Ramos (cell line): ENCODE data around the gene NSL1.

Experiments
- in situ Hi-C: fragments of 300-500 bp; cut with MboI; formaldehyde crosslinking; loops from one replicate; pipeline ENCODE4 v1.14.3; 2022; ENCODE audit warnings: low sequenced_read_pairs; ENCODE audit not compliant: unreplicated experiment

The NSL1 gene

DNA sequence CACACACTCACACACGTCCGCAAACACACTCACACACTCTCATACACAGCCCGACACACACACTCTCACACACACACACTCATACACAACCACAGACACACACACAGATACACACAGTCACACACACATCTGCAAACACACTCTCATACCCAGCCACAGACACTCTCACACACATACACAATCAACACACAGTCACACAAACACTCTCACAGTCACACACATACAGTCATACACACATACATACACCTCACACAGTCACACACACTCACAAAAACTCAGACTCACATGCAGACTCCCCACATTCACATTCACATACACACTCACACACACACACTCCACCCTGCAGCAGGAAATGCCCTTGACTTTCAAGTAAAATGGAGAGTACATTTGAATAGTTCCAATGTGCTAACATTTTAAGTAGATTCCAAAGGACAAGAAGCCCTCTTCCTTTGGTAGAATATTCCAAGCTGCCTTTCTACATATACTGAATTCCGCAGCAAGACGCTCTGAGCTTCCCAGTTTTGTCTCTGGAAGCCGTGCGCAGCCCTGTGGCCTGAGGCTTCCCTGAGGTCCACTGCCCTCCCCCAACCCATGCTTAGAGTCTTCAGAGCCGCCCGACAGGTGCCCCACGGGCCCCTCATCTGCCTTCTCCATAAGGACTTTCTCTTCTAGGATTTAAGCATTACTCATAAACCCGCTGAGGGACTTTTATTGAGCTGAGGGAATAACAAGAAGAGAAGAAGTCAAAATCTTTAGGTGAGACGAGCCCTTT, 101.6 kb downstream of the NSL1 start:
- in situ Hi-C loops: no loop called here

DNA sequence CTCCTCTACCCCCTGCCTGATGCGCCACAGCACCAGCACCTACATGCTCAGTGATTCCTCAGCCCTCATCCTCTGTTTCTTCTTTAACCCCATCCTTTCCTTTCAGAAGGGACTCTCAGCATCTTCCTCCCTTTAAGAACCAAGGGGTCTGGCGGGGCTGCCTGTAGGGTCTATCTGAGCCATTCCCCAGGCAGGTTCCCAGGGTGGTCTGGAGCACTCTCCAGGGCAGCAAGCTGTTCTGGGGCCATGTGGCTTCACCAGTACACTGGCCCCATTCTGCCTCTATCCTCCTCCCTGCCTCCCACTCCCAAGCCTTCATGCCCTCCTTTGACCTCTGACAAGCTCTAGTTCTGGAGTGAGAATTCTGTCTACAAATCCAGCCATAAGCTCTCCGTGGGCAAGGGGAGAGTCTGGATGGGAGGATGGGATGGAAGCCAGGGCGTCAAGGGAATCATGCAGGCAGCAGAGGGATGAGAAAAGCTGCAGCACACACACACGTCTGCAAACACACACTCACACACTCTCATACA, 102.3 kb downstream of the NSL1 start:
- in situ Hi-C loops: no loop called here

DNA sequence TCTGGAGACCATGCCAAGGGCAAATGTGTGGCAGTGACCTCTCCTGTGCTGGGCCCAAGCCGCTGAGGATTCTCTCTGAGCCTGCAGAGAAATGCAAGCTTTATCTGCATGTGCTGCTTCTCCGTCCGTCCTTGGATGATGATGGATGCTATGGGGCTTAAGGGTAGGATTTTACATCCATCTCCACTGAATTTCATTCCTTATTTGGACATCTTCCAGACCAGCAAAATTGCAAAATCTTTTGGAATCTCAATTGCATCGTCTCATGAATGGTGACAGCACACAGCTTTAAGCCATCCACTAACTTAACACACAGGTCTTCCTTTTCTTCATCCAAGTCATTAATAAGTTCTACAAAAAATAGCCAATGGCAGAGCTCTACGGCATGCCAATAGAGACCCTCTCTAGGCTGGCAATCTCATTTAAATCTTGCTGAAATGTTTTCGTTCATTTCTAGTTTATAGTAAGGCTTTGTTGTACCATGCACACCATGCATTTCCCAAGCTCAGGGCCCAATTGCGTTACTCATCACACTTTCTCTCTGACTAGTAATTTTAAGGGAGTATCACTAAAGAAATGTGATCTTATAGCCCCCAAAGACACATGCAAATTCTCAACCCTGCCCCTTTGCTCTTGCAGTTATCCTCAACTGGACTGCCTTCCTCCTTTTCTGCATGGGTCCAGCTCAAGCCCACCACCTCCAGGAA, 103.1 kb downstream of the NSL1 start:
- in situ Hi-C loops: no loop called here

DNA sequence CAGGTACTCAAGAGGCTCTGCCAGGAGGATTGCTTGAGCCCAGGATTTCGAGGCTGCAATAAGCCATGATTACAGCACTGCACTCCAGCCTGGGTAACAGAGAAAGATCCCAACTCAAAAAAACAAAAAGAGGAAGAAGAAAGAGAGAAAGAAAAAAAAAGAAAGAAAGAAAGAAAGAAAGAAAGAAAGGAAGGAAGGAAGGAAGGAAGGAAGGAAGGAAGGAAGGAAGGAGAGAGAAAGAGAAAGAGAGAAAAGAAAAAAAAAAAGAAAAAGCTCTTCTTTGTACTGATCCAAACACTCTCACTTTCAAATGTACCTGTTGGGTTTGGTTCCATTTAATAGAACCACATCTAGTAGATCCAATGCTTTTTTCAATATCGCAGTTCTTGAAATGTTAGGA, 103.8 kb downstream of the NSL1 start:
- in situ Hi-C loops: no loop called here

DNA sequence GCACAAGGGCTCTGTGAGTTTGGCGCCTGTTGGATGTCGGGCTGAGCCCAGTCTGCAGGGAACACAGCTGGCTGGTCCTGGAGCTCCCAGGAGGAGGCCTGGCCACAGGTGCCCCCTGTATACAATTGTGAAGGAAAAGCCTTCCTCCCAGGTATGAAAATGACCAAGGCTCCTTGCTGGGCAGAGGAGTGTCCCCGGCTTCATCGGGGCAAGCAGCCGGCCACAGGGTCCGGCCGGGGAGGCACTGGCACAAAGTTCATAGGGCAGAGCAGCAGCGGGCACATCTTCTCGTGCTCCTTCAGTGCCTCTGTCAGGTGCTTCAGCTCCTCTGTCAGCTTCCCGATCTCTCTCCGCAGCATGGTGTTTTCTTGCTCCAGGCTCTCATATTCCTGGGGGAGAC, 105.0 kb downstream of the NSL1 start:
- in situ Hi-C loops: no loop called here

DNA sequence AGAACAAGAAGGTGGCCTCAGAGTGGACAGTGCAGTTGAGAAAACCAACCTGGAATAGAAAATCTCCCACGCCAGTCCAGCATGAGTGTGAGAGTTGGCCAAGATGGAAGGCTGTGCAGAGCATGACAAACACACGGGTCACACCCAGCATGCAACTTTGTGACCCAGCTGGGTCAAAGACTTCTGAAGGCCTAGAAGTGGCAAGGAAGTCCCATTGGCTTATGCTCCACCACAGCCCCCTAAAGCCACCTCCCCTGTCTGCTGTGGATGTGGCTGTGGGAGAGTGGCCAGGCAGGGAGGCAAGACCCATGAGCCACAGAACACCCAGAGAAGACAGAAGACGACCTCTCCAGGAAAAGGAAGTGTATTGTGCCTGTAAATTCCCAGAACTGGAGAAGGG, 105.5 kb downstream of the NSL1 start:
- in situ Hi-C loops: no loop called here

DNA sequence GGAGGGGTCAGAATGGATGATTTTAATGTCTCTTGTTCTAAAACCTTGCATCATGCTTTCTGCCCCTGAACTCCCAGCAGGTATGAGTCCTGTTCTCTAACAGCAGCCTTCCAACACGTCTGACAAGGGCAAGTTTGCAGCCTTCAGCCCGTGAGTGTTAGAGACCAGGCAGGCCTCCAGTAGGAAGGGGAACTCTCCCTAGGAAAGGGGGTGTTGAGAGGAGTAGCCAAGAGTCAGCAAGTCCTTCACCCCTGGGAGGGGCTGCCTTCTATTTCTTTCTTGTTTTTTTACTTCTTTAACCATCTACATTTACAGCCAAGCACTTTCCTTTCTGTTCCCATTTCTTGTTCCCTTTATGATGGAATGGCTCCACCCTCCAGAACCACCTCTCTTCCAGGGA, 106.1 kb downstream of the NSL1 start:
- in situ Hi-C loops: no loop called here

DNA sequence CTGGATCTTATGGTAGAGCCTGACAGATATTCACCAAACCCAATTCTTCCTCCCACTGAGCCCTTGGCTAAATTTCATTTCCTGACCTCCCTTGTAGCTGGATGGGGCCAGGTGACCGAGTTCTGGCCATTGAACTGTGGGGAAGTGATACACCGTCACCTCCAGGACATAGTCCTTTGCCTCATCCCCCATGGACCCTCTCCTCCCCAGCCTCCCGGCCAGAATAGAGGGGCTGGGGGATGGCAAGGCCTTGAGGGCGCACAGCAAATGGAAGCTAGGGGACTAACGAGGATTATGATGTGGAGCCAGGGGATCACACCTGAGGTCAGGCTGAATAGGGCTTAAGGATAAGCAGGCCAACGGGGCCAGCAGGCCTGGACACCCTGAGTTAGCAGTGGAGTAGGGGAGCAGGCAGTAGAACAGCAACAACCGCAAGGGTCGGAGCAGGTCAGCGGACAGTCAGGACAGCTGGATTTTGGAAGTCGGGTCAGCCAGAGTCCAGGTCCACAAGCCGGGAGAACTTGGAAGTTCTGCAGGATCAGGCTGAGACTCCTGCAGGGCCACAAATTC, 107.0 kb downstream of the NSL1 start:
- in situ Hi-C loops: no loop called here

DNA sequence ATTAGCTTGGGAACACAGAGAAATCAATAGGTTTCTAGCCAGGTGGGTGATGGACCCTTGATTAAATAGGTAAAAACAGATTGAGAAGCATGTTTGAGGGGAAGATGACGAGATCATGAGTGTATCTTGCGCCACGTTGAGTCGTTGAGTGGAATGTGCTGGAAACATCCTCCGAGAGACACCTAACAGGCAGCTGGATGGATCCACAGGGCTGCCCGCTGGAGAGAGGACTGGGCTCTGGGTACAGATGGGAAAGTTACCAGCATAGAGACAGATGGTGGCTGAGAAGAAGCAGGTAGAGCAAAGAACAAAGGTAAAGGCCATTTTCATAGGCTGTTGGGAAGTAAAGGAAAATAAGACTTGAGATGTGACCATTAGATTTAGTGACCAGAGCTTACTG, 107.5 kb downstream of the NSL1 start:
- in situ Hi-C loops: no loop called here

DNA sequence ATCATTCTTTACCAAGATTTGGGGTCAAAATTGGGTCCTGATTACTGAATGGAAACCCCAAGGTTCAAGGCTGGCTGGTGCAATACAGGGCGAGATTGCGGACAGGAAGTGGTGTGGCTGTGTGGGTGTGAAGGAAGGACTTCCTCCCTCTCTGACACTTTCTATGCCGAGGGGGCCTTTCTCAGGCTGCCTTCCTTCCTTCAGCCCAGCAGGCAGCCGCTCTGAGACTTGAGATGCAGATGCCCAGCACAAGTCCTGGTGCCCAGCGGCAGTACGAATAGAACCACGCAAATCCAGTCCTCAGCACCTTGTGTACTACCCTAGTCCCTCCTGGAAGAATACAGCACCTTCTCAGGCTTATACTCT, 108.2 kb downstream of the NSL1 start:
- in situ Hi-C loops: no loop called here

DNA sequence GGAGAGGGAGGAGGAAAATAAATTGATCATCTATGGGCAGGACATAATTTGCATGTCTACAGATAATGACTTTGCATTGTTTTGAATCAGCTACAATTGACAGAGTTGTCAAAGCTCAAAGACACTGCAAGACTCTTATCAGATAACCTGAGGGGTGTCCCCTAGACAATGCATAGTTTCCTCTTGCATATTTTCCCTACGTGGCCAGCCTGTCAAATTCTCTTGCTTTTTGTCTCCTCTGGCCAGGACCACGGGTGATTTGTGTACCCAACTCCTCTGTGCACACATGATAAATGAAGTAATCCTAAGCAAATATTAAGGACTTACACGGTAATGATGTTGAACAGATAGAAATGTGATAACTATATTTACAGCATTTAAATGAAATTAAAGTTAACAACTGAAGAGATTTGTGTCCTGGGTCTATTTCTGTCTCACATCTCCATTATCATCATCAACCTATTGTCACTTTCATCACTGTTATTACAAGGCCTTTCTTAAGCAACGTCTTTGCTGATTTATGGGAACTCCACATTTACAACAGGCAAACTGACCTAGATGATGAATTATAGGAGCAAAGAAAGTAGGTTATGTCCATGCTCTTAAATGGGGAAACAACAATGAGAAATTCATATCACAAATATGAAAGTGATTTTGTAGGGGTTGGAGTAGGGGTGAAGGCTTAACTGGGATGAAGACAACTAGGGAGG, 110.7 kb downstream of the NSL1 start:
- in situ Hi-C loops: no loop called here

DNA sequence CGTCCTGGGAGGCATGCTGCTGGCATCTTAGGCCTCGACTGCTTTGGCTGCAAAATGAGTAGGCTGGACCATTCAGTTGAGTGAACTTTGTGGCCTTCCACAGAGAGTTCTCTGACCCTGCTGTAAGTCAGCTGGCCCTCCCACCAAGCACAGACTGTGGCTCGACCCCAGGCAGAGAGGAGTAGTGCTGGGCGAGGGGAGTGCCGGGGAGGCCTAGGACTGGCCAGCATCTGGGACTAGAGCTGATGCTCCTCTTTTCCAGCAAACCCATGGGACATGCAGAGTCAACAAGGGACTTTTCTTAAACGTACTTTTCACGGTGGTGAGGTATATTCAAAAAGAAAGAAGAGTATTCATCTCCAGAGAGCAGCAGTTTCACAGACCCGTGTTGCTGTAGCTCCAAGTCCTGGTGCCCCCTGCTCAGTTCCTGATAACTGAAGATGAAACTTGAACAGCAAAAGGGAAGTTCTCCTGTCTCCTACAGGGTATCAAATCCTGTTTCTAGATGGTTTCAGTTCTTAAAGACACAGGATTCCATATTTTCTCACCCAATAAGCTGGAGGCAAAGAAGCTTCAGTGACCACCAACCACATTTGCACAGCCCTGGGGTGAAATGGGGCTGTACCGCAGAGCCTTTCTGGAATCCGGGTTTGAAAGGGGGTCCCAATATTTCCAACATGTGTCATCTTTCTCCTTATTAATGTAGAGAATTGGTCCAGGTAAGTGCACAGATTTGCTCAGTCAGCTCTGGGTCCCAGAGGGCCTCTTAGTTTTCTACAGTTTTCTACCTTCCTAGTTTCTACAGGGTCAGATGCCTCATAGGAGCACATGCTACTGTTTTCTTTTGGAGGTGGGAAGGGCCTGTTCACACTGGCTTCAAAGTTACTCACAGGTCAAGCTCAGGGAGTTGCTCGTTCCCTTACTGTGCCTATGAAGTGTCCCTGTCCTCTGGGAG, 112.8 kb downstream of the NSL1 start:
- in situ Hi-C loops: no loop called here

DNA sequence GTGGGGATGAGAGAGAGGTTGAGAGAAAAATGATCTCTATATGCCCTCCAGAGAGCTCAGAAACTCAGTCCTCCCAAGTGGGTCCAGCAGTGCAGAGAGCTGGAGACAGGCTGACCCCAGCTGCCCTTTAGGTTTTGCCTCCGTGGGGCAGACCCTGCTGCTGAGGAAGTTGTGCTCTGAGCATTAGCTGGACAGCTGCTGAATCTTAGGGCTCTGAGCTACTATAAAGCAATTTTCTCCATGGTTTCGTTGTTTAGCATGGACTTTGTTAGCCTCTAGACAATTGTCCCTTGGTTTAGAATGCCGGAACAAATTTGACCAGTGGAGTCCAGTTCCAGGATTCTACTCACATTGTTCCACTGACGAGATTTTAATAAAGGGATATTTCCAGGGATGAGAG, 114.0 kb downstream of the NSL1 start:
- in situ Hi-C loops: no loop called here

DNA sequence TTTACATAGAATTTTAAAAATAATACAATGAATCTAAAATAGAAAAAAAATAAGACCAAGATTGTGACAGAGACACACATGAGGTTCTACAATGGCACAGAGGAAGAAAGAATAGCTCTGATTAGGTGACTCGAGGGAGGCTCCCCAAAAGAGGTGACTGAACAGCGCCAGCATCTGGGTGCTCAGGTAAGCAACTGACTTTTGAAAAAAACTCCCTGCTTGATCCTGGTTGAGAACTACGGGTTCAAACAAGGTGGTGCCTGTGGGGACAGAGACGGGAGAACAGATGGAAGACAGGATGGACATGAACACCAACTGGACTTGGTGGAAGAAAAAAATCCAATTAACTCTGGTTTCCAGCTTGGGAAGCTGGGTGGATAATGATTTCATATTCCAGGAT, 114.4 kb downstream of the NSL1 start:
- in situ Hi-C loops: no loop called here
